ENCODE data around the gene CASZ1.

- TF ChIP-seq EZH2 (IDR thresholded peaks at IDR 0.05; ENCODE audit: borderline replicate concordance, low read depth, low read length, severe bottlenecking) (no peak), CTCF (IDR thresholded peaks at IDR 0.05; ENCODE audit: borderline replicate concordance, extremely low read depth, low read length, poor library complexity, severe bottlenecking) (no peak)
Observed at GRCh38 chr1:10694274-10694632, 102.2 kb downstream of the CASZ1 start.

Measured in DND-41 (cell line).